K562 (cell line): Measurements from ENCODE around the gene GALNT5. TPM values are rescaled to one million over a fixed set of nuclear protein-coding genes. Genes with fewer than 3 reads are reported as not detected.

ENCODE experiments used
- BMI1 ChIP-seq: fragments of 150-350 bp; IDR thresholded peaks from 2 replicates; pipeline ENCODE4 v1.6.1; 2014; ENCODE audit warnings: low read length
- CREM ChIP-seq: IDR thresholded peaks from 2 replicates; pipeline ENCODE4 v1.6.1; 2014; ENCODE audit warnings: antibody characterized with exemption, low read depth
- DDX20 ChIP-seq: fragments of 450-650 bp; IDR thresholded peaks from 2 replicates; pipeline ENCODE4 v1.6.1; 2016; ENCODE audit warnings: missing genetic modification characterization, low read depth, mild to moderate bottlenecking, missing compliant biosample characterization, moderate library complexity
- HDAC2 ChIP-seq: fragments of 450-650 bp; IDR thresholded peaks from 2 replicates; pipeline ENCODE4 v1.6.1; 2016; ENCODE audit warnings: mild to moderate bottlenecking
- HNRNPLL ChIP-seq: fragments of 200-400 bp; formaldehyde crosslinking; IDR thresholded peaks from 2 replicates; pipeline ENCODE4 v1.6.1; 2017; ENCODE audit warnings: low read length, low read depth, mild to moderate bottlenecking; ENCODE audit not compliant: poor library complexity, severe bottlenecking
- KLF1 ChIP-seq: fragments of 450-650 bp; IDR thresholded peaks from 2 replicates; pipeline ENCODE4 v1.6.1; 2016; ENCODE audit warnings: missing genetic modification characterization, missing compliant biosample characterization
- MAFF ChIP-seq: IDR thresholded peaks from 2 replicates; pipeline ENCODE4 v1.6.1; 2012; ENCODE audit warnings: low read length, improper control_type of control experiment
- MYBL2 ChIP-seq, 2 experiments: fragments of 450-650 bp in 1 of 2; sonication (generic) in 1 of 2; formaldehyde crosslinking in 1 of 2; IDR thresholded peaks; 2 replicates each; pipeline versions ENCODE4 v1.6.1 to v1.8.1; 2017 to 2022; ENCODE audit warnings: borderline replicate concordance in 1 of 2, inconsistent platforms in 1 of 2, low read depth in 1 of 2, mild to moderate bottlenecking in 1 of 2, missing genetic modification reagents in 1 of 2, moderate library complexity in 1 of 2
- NFE2 ChIP-seq: IDR thresholded peaks from 2 replicates; pipeline ENCODE4 v1.6.1; 2014; ENCODE audit warnings: antibody characterized with exemption, low read depth
- SPI1 ChIP-seq: IDR thresholded peaks from 2 replicates; pipeline ENCODE4 v1.6.1; 2011; ENCODE audit warnings: low read depth, low read length, control low read depth, borderline replicate concordance
- SRSF1 ChIP-seq: fragments of 200-400 bp; formaldehyde crosslinking; IDR thresholded peaks from 2 replicates; pipeline ENCODE4 v1.6.1; 2017; ENCODE audit warnings: mild to moderate bottlenecking, low read depth, low read length, moderate library complexity
- TAF1 ChIP-seq: IDR thresholded peaks from 2 replicates; pipeline ENCODE4 v1.6.1; 2011; ENCODE audit warnings: mild to moderate bottlenecking, low read length, moderate library complexity; ENCODE audit not compliant: insufficient read depth, control insufficient read depth, severe bottlenecking; ENCODE audit errors: extremely low read depth
- TAF9B ChIP-seq: fragments of 450-650 bp; IDR thresholded peaks from 2 replicates; pipeline ENCODE4 v1.6.1; 2018; ENCODE audit warnings: mild to moderate bottlenecking; ENCODE audit not compliant: partially characterized antibody
- TCF7L2 ChIP-seq: fragments of 150-350 bp; IDR thresholded peaks from 2 replicates; pipeline ENCODE4 v1.6.1; 2016; ENCODE audit warnings: low read depth, mild to moderate bottlenecking, low read length, moderate library complexity
- U2AF2 ChIP-seq: fragments of 200-400 bp; formaldehyde crosslinking; optimal IDR thresholded peaks from 2 replicates; pipeline ENCODE3; 2017; ENCODE audit warnings: low read depth, mild to moderate bottlenecking, low read length
- ZKSCAN8 ChIP-seq: fragments of 200-800 bp; sonication (Bioruptor generic); IDR thresholded peaks from 2 replicates; pipeline ENCODE4 v1.6.1; 2016; ENCODE audit warnings: missing genetic modification characterization, missing compliant biosample characterization
- ZNF23 ChIP-seq: fragments of 250-450 bp; sonication (Bioruptor Pico); IDR thresholded peaks from 2 replicates; pipeline ENCODE4 v1.4.0; 2020; ENCODE audit warnings: mild to moderate bottlenecking
- ZNF695 ChIP-seq: fragments of 450-650 bp; formaldehyde crosslinking; IDR thresholded peaks from 2 replicates; pipeline ENCODE4 v1.4.0; 2020; ENCODE audit warnings: mild to moderate bottlenecking, moderate library complexity
- ZNF75A ChIP-seq: fragments of 450-650 bp; formaldehyde crosslinking; IDR thresholded peaks from 2 replicates; pipeline ENCODE4 v1.4.0; 2020; ENCODE audit warnings: mild to moderate bottlenecking
- polyA plus RNA-seq, 8 experiments: library from polyadenylated mRNA; depleted of rRNA in 4 of 8; stranded (reverse) in 5 of 8; unstranded in 3 of 8; fragments of >200 nt; fragmentation: Nextera tagmentation in 2 of 8; fragmentation: Illumina TruSeq in 1 of 8; extraction: Ambion mirVana in 2 of 8; extraction: Trizol in 1 of 8; gene quantifications; 2 replicates each; pipeline versions ENCODE4 v1.2.1 to v1.2.3, GENCODE V29; 2011 to 2014; ENCODE audit warnings: inconsistent platforms in 1 of 8, missing spikeins in 1 of 8
- total RNA-seq, 7 experiments: library from RNA; depleted of rRNA in 6 of 7; stranded (reverse); fragments of >200 nt in 6 of 7; fragmentation: Illumina TruSeq in 2 of 7; extraction: Trizol in 2 of 7; gene quantifications; 2 replicates each; pipeline versions ENCODE4 v1.2.1 to v1.2.3, GENCODE V29; 2011 to 2021; ENCODE audit warnings: low replicate concordance in 1 of 7
- TF ChIP-seq, protein P1 (sequence below): fragments of 450-650 bp; IDR thresholded peaks from one replicate; pipeline ENCODE4 v1.6.1; 2018; ENCODE audit warnings: mild to moderate bottlenecking, moderate library complexity; ENCODE audit not compliant: partially characterized antibody
- TF ChIP-seq, protein P2 (sequence below): fragments of 450-650 bp; IDR thresholded peaks from 2 replicates; pipeline ENCODE4 v1.6.1; 2016; ENCODE audit warnings: low read depth, mild to moderate bottlenecking, moderate library complexity
- TF ChIP-seq, protein P3 (sequence below), 2 experiments: fragments of 450-650 bp; conservative IDR thresholded peaks; 2 replicates each; pipeline ENCODE4 v1.6.1; 2017; ENCODE audit warnings: mild to moderate bottlenecking in 2 of 2, moderate library complexity in 2 of 2
- TF ChIP-seq, protein P4 (sequence below): fragments of 200-800 bp; sonication (Bioruptor generic); IDR thresholded peaks from 2 replicates; pipeline ENCODE4 v1.6.1; 2017; ENCODE audit warnings: missing genetic modification characterization, missing compliant biosample characterization
- TF ChIP-seq, protein P5 (sequence below): fragments of 250-450 bp; sonication (Bioruptor Pico); IDR thresholded peaks from 2 replicates; pipeline ENCODE4 v1.9.0; 2021; ENCODE audit warnings: mild to moderate bottlenecking

The GALNT5 gene
- total and polyA plus RNA-seq, 9 of the 15 experiments (the other 6 are each of a cell fraction or from before 2014, with no cell fraction given): 21.6 to 73.0 (median 54.7) TPM

DNA sequence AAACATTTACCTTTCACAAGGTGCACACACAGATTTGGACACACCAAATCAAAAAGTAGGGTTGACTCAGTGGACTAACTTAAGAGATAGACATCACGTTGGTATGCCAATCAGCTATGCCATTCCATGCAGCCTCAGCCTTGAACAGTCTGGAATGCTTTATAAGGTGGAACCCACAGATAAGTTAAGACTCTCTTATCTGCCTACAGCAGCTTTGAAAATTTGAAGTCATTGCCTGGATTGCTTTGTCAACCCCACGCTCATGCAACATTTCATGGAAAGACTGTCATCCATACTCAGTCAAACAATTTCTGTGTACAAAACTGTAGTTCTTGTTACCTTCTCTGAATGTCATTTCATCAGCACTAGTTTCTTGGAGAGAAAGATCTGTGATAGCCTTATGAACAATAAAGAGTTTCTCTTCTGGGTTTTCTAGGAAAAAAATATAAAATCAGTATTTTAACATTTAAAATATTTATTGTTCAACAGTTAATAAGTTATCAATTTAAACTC, 66.9 kb downstream of the GALNT5 start (continued):
- TF ChIP-seq MYBL2 (IDR thresholded peaks at IDR 0.05; ENCODE audit: low read depth): no peak; the same call in 1 of the 2 replicates
- TF ChIP-seq MYBL2 (CRISPR knock-in tag; IDR thresholded peaks at IDR 0.05; ENCODE audit: borderline replicate concordance): no peak
- peak; percentile 89 for TF ChIP-seq NFE2
- TF ChIP-seq TAF1: no peak
- TF ChIP-seq HDAC2: peak; percentile 100
- TF ChIP-seq DDX20: 0 out of 2 replicates have a peak, but pooled peaks have one; percentile 68
- no peak for TF ChIP-seq HNRNPLL
- no peak for TF ChIP-seq BMI1
- TF ChIP-seq, protein P1, sequence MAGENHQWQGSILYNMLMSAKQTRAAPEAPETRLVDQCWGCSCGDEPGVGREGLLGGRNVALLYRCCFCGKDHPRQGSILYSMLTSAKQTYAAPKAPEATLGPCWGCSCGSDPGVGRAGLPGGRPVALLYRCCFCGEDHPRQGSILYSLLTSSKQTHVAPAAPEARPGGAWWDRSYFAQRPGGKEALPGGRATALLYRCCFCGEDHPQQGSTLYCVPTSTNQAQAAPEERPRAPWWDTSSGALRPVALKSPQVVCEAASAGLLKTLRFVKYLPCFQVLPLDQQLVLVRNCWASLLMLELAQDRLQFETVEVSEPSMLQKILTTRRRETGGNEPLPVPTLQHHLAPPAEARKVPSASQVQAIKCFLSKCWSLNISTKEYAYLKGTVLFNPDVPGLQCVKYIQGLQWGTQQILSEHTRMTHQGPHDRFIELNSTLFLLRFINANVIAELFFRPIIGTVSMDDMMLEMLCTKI: no peak
- TF ChIP-seq, protein P2, sequence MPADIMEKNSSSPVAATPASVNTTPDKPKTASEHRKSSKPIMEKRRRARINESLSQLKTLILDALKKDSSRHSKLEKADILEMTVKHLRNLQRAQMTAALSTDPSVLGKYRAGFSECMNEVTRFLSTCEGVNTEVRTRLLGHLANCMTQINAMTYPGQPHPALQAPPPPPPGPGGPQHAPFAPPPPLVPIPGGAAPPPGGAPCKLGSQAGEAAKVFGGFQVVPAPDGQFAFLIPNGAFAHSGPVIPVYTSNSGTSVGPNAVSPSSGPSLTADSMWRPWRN: peak; percentile 95
- TF ChIP-seq TCF7L2: no peak
- peak; percentile 69 for TF ChIP-seq TAF9B
- TF ChIP-seq SRSF1: no peak
- TF ChIP-seq, protein P3, sequence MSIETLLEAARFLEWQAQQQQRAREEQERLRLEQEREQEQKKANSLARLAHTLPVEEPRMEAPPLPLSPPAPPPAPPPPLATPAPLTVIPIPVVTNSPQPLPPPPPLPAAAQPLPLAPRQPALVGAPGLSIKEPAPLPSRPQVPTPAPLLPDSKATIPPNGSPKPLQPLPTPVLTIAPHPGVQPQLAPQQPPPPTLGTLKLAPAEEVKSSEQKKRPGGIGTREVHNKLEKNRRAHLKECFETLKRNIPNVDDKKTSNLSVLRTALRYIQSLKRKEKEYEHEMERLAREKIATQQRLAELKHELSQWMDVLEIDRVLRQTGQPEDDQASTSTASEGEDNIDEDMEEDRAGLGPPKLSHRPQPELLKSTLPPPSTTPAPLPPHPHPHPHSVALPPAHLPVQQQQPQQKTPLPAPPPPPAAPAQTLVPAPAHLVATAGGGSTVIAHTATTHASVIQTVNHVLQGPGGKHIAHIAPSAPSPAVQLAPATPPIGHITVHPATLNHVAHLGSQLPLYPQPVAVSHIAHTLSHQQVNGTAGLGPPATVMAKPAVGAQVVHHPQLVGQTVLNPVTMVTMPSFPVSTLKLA (conservative IDR thresholded peaks at IDR 0.05): peak; percentile 63 to 90; a peak in 3 of 4 replicates
- TF ChIP-seq KLF1 (tag): no peak
- TF ChIP-seq, protein P4, sequence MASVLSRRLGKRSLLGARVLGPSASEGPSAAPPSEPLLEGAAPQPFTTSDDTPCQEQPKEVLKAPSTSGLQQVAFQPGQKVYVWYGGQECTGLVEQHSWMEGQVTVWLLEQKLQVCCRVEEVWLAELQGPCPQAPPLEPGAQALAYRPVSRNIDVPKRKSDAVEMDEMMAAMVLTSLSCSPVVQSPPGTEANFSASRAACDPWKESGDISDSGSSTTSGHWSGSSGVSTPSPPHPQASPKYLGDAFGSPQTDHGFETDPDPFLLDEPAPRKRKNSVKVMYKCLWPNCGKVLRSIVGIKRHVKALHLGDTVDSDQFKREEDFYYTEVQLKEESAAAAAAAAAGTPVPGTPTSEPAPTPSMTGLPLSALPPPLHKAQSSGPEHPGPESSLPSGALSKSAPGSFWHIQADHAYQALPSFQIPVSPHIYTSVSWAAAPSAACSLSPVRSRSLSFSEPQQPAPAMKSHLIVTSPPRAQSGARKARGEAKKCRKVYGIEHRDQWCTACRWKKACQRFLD (CRISPR knock-in tag): peak; percentile 98
- TF ChIP-seq, protein P5, sequence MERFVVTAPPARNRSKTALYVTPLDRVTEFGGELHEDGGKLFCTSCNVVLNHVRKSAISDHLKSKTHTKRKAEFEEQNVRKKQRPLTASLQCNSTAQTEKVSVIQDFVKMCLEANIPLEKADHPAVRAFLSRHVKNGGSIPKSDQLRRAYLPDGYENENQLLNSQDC: 0 out of 2 replicates have a peak, but pooled peaks have one; percentile 18
- peak; percentile 87 for TF ChIP-seq CREM
- peak; percentile 42; the same call in 1 of the 2 replicates for TF ChIP-seq MAFF
- TF ChIP-seq SPI1: no peak
- TF ChIP-seq U2AF2: no peak
- TF ChIP-seq ZNF75A (CRISPR knock-in tag): peak; percentile 78; the same call in 1 of the 2 replicates
- peak; percentile 90 for TF ChIP-seq ZKSCAN8 (CRISPR knock-in tag)
- TF ChIP-seq ZNF23: peak; percentile 71; the same call in 1 of the 2 replicates
- no peak for TF ChIP-seq ZNF695 (CRISPR knock-in tag)
